ENCODE measurements around the gene SCARB1.

The SCARB1 gene

GRCh38 chr12:124760560-124760959 is 103.1 kb downstream of the SCARB1 start:
- no peak for DNase-seq (ENCODE audit: low spot score)

DNA sequence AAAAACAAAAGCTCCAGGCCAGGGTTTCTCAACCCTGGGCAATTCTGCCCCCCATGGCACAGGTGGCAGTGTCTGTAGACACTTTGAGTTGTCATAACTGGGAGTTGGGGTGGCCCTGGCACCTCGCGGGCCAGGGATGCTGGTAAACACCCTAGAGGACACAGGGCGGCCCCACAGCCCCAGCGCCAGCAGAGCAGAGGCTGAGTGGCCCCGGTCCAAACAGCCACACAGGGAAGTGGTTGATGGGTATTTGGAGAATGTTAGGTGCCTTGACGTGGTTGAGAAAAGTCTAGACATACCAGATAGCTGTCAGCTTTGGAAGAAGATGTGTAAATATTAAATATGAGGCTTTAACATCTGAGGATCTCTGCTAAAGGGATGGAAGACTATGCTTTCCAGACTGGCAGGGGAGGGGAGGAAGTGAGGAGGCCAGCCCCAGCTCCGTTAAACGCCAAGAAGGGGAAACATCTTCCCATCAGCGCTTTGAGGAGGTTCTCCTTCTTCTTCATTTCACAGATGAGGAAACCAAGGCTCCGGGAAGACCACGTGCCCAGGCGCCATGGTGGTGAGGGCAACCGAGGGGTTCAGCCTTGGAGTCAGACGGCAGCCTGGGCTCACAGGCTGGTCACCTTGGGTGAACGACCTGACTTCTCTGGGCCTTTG is 103.7 kb downstream of the SCARB1 start:
- peak; percentile 34 for DNase-seq (ENCODE audit: low spot score)

GRCh38 chr12:124758266-124759220 is 105.1 kb downstream of the SCARB1 start:
- DNase-seq (ENCODE audit: low spot score) = peak; percentile 42

DNA sequence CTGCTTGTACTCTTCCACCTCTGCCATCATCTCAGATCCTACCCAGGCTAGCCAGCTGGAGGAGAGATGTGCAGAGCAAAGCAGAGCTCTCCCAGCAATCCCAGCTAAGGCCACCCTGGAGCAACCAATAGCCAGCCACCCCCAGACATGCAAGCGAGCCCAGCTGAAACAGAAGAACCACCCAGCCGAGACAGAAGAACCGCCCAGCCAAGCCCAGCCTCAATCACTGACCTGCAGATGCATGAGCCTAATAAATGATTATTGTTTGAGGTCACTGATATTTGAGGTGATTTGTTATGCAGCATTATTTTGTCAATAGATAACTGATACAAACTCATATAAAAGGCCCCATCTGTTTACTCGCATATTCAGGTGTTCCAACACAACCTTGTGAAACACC is 106.3 kb downstream of the SCARB1 start:
- no peak for DNase-seq (ENCODE audit: low spot score)

GRCh38 chr12:124756760-124757159 is 106.9 kb downstream of the SCARB1 start:
- DNase-seq (ENCODE audit: low spot score) = no peak

DNA sequence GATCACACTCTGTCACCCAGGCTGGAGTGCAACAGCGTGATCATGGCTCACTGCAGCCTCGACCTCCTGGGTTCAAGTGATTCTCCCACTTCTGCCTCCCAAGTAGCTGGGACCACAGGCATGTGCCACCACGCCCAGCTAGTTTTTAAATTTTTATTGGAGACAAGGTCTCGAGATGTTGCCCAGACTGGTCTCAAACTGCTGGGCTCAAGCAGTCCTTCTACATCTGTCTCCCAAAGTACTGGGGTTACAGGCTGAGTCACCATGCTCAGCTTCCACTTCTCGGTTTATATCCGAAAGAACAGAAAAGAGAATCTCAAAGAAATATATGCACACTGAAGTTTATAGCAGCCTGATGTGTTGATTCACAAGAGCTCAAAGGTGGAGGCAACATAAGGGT is 107.5 kb downstream of the SCARB1 start:
- DNase-seq (ENCODE audit: low spot score) = no peak

DNA sequence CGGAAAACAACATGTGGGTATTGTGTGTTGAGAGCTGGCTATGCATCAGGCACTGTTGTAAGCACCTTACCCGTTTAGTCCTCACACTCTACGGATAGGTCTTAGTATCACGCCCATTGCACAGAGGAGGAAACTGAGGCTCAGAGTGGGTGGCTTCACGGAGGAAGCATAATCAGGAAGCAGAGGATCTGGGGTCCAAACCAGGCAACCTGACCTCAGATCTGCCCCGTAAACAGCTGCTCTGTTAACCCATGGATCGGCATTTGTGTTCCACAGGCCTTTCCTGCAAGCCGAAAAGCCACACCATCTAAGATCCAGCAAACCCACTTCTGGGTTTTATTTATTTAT is 107.9 kb downstream of the SCARB1 start:
- DNase-seq (ENCODE audit: low spot score) = no peak

DNA sequence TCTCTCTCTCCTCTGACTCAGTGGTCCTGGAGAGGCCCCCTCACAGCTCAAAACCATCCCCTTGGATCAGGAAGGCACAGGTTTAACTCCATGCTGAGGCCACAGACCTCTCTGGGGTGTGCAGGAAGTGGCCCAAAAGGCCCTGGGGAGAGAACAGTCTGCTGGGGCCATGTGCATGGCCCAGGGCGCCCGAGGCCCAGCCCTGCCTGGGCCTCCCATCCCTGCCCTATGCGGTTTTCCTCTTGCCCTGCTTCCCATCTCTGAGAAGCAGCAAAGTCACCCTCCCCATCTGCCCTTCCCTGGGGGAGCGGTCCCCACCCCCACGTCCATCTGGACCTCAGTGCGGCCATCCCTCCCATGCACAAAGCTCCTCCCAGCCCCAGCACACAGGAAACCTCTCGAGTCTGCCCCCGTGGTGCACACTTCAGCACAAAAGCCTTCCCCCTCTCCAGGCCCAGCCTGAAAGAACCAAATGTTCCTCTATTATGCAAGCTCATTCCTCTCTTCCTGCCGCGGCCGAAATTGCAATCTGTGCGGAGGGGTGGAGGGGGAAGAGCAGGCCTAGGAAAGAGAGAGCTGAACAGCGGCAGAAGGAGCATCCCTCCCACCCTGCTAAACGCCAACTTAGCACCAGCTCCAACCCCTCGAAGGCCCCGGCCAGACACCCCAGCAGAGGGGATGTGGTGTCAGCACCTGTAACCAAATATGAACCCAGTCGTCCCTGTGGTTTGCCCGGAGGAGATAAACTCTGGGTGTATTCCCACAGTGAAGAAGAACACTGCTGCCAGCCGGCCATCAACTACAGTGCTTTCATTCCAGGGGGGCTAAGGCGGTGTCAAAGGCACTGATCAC is 108.5 kb downstream of the SCARB1 start:
- DNase-seq (ENCODE audit: low spot score) = no peak

DNA sequence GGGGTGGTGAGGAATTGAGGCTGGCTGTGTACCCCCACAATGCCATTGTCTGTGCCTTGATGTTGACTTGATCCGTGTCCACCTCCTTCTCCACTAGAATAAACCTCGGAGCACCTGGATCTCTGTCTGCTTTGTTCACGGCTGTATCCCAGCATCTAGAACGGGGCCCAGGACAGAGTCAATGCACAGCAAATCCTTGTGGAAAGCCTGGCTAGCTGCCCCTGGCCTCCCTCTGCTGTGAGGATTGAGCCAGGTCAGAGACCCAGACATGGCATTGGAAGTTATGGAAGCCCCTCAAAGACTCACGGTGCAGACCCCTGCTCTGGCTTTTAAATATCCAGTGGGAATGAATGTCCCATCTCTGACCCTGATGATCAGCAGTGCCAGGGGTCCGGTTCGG is 109.2 kb downstream of the SCARB1 start:
- DNase-seq (ENCODE audit: low spot score) = no peak

- DNase-seq (ENCODE audit: low spot score) = no peak
These were observed 109.7 kb downstream of the SCARB1 start for GRCh38 chr12:124753993-124754392.

DNA sequence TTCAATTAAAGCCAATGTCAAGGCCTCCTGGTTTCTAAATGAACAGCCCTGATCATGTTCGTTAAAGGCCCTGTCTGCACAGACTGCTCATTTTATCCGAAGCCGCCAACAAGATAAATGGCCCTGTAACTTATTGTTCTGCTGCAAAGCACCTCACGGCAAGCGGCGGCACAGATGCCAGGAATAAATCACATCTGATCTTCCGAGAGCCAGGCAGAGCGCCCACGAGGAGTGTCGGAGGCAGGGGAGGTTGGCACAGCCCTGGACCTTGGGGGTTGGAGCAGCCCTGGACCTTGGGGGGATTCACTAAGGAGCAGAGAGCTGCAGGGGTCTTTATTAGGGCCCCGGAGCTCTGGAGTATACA is 110.5 kb downstream of the SCARB1 start:
- no peak for DNase-seq (ENCODE audit: low spot score)

- peak; percentile 94 for DNase-seq (ENCODE audit: low spot score)
These were observed 111.0 kb downstream of the SCARB1 start for GRCh38 chr12:124752437-124753227.

- no peak for DNase-seq (ENCODE audit: low spot score)
These were observed 111.9 kb downstream of the SCARB1 start for GRCh38 chr12:124751654-124752355.

DNA sequence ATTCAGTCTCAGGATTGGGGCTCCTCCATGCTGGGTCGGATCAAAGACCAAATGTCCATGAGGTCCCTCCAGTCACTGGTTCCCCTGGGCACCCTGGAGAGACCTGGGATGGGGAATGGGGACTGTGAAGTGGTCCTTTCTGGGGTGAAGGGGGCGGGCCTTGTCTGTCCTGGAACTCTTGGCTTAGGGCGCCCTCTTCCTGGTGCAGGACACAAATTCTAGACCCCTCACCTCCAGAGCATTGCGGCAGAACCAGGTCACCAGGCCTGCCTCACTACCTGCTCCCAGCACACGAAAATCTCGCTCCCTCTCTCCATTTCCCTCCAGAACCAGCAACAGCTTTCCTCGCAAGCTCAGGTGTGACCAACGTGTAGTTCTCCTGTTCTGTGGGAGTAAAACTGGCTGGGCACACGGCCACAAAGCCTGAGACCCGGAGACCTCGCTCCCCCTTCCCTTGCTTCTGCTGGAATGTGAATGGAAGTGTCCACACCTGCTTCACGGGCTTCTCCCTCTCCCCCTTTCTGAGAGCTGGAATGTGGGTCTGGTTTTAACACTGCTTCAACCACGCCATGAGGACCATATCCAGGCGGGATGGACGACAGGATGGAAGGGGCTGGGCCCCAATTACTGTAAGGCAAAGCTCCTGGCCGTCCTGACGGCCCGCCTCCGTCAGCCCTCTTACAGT is 112.7 kb downstream of the SCARB1 start:
- no peak for DNase-seq (ENCODE audit: low spot score)

DNA sequence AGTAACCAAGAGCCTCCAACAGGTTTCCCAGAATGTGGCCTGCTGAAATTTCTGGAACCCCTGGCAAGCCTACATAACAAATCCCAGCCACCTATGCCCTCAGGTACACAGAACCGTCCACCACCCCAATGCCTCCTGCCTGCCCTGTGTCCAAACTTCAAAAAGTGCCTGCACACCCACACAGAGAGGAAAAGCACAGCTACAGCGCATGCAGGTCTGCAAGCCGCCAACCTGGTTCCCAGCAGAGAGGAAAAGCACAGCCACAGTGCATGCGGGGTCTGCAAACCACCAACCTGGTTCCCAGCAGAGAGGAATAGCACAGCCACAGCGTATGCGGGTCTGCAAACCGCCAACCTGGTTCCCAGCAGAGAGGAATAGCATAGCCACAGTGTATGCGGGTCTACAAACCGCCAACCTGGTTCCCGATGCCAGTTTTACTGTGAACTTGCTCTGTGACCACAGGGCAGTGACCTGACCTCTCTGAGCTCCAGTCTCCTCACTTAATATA is 113.5 kb downstream of the SCARB1 start:
- DNase-seq (ENCODE audit: low spot score) = no peak

DNA sequence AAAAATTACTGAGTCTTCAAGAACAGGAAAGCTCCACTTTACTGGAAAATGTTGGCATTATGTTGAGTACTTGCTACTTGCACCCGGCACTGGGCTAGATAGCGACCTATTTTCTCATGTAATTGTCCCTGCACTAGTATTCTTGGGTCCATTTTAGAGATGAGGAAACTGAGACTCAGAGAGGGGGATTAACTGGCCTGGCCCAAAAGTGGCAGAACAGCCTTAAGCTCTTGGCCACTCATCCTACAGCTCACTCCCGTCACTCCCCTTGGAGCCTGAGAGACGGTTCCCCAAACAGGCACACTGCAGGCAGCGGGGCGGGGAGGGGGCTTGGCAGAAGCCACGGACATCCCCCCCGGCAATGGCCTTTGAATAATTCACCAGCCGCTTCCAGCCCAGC is 113.9 kb downstream of the SCARB1 start:
- DNase-seq (ENCODE audit: low spot score) = no peak

- DNase-seq (ENCODE audit: low spot score) = peak; percentile 99
These were observed 116.1 kb downstream of the SCARB1 start for GRCh38 chr12:124747426-124748161.

DNA sequence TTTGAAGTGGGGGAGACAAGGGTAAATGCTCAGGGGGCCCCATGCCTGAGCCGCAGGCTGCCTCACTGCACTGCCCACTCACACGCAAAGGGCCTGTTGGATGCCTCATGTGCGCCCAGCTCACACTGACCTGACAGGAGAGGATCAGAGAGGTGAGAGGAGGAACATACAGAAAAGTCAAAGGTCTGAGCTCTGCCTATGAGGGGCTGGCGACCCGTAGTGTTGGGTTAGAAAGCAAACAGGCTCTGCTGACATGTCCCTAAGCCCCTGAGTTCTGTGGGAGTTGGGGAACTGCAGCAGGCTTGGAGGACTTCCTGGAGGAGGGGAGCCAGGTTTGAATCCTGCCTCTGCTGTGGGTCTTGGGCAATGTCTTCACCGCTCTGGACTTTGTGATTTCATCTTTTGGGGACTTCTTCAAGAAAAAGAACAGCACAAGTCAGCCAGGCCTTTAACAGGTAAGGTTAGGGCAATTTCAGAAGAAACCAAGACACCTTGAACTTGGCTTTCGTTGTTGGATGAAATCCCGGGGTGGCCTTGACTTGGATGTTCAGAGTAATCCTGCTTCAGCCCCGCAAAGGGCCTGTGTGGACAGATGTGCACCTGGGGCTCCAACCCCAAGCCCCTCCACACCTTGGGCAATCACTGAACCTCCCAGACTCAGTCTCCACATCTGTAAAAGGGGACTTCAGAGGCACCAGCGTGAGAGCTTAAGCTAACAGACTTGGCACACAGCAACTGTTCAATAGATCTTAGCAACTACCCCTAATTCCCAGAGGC is 116.8 kb downstream of the SCARB1 start:
- no peak for DNase-seq (ENCODE audit: low spot score)

Data from kidney tubule cell (primary cell).